Bronchial epithelial cell (primary cell): ENCODE results near the gene OTOL1. TPM values are rescaled to one million over a fixed set of nuclear protein-coding genes. Genes with fewer than 3 reads are reported as not detected.
"Not testable (repeated sequence)": the region's sequence is repeated elsewhere in the genome, so short reads cannot be mapped to it uniquely, and the experiment has no call there.

Experiments used
- DNase-seq: peaks from one replicate; pipeline ENCODE4 v3.0.0-alpha.2; 2010; ENCODE audit warnings: low read depth
- FAIRE-seq: peaks from 2 replicates; lab custom pipeline; 2011; peaks lifted over from hg19 to GRCh38; lab: Jason Lieb, UNC
- H3K27me3 ChIP-seq: 2 replicates; pipeline ENCODE4 v1.5.1; 2011; ENCODE audit warnings: low read length; ENCODE audit not compliant: control insufficient read depth, insufficient read depth
- H3K36me3 ChIP-seq: 2 replicates; pipeline ENCODE4 v1.5.1; 2011; ENCODE audit warnings: low read length; ENCODE audit not compliant: control insufficient read depth, insufficient read depth
- H3K4me3 ChIP-seq: 2 replicates; pipeline ENCODE4 v1.5.1; 2011; ENCODE audit warnings: mild to moderate bottlenecking, low read depth, low read length, control low read depth
- total RNA-seq: library from RNA; depleted of rRNA; stranded (reverse); fragments of >200 nt; gene quantifications from 2 replicates; pipeline ENCODE4 v1.2.1, GENCODE V29; 2014
- TF ChIP-seq, protein P1 (sequence below): IDR thresholded peaks from 2 replicates; pipeline ENCODE4 v1.5.1; 2011; ENCODE audit warnings: mild to moderate bottlenecking, moderate library complexity, low read length, control low read depth, inconsistent platforms; ENCODE audit not compliant: insufficient read depth, severe bottlenecking

Gene OTOL1
- total RNA-seq, 1 donor from 2014 or later, result not detected

DNA sequence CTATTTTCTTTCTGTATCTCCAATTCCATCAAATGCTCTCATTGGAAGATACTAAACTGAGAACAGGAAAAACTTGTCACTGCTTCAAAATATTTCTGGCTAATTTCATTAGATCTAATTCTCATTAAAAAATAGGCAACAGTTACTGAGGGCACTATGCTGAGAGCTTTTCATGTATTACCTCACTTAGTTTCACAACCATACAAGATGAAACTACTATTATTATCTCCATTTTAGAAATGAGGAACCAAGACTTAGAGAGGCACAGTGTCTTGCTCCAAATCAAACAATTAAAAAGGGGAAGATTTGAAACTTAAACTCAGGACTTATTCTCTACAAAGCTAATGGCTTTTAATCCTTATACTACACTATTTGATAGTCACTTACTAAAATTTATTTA lies 7.2 kb upstream of the OTOL1 start:
- FAIRE-seq (no peak), DNase-seq (no peak)
- TF ChIP-seq, protein P1, sequence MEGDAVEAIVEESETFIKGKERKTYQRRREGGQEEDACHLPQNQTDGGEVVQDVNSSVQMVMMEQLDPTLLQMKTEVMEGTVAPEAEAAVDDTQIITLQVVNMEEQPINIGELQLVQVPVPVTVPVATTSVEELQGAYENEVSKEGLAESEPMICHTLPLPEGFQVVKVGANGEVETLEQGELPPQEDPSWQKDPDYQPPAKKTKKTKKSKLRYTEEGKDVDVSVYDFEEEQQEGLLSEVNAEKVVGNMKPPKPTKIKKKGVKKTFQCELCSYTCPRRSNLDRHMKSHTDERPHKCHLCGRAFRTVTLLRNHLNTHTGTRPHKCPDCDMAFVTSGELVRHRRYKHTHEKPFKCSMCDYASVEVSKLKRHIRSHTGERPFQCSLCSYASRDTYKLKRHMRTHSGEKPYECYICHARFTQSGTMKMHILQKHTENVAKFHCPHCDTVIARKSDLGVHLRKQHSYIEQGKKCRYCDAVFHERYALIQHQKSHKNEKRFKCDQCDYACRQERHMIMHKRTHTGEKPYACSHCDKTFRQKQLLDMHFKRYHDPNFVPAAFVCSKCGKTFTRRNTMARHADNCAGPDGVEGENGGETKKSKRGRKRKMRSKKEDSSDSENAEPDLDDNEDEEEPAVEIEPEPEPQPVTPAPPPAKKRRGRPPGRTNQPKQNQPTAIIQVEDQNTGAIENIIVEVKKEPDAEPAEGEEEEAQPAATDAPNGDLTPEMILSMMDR, result no peak
- Histone ChIP-seq H3K4me3 (no peak overlapping the region), H3K36me3 (no peaks in the 10 kb centered on the region), H3K27me3 (peaks cover 1% of the 10 kb centered on the region)

DNA sequence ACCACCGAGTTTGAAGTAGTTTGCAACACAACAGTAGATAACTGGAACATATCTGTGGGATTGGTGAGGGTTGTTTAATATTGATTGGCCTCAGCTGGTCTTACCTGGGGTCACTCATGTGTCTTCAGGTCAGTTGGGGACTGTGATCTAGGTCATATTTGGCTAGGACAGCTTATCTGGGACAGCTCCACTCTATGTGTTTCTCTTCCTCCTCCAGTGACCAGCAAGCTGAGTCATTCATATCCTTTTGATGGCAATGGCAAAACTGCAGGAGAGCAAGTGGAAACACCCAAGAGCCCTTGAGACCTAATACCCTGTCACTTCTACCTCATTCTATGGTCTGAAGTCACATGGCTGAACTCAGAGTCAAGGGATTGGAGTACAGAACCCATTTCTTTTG lies 5.8 kb upstream of the OTOL1 start:
- H3K4me3 ChIP-seq, result not testable (repeated sequence)
- peak; percentile 95 for FAIRE-seq

DNA sequence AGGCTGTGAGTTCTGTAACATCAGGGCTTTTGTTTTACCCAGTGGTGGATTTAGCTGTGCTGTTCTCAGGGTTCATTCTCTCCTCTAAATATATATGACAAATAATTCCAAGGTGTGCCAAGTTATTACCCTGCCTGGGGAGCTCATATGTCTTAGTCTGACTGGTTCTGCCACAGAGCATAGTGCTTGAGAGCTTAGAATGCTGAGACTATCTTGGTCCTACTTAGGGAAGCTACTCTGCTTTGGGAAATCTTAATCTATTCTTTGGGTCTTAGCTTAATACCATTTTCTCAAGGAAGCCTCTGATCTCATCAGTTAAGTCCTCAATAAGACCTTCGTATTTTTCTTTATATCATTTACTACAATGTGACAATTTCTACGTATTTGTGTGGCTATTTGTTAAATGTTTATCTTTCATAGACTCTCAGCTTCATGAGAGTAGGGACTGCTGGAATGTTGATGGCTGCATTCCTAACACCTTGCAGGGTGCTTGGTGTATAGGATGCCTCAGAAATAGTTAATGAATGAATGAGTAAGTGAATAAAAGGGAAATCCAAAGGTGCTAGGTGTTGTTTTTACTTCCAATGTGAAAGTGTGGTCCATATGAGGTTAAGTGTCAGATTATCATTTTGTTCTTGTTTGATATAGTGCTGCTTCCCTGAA lies 1.8 kb downstream of the OTOL1 start:
- Histone ChIP-seq H3K4me3 (no peak overlapping the region), H3K27me3 (no peaks in the 10 kb centered on the region), H3K36me3 (no peaks in the 10 kb centered on the region)
- FAIRE-seq, result no peak
- TF ChIP-seq, protein P1, result no peak
- DNase-seq, result no peak

More for the DNA sequence above, 5.8 kb upstream of the OTOL1 start:
- not testable (repeated sequence) for DNase-seq, H3K27me3 ChIP-seq, H3K36me3 ChIP-seq

DNA sequence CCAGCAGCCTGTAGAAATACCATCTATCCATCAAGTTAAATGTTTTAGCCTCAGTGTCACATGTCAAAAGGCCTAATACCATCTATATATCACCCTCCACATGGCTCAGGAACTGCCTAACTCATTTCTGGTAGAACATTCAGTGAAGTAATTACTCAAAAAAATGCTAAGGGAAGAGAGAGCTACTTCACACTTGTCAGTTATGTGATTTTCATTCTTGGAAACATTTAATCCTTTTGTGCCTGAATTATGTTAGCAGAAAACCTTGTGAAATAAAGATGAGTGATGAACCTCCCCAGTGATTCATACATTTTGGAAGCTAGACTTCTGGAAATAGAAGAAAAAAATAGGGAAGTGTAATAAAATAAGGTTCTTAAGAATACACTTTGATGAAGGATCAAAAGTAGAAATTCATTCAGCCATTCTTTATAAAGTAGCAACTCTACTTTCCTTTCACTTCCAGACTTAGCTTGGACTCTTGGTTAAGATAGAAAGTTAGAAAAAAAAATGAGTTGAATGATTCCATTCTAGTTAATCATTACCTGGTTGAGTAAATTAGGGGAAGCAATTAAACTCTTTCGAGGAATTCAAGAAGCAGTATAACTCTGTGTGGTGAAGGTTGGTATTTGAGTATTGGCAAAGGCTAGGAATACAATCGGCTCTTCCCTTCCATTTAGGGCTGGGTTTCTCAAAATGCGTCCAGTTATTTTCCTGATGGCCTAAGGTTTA lies 3.6 kb downstream of the OTOL1 start:
- DNase-seq (peak; percentile 47), FAIRE-seq (no peak)
- TF ChIP-seq, protein P1, result no peak

DNA sequence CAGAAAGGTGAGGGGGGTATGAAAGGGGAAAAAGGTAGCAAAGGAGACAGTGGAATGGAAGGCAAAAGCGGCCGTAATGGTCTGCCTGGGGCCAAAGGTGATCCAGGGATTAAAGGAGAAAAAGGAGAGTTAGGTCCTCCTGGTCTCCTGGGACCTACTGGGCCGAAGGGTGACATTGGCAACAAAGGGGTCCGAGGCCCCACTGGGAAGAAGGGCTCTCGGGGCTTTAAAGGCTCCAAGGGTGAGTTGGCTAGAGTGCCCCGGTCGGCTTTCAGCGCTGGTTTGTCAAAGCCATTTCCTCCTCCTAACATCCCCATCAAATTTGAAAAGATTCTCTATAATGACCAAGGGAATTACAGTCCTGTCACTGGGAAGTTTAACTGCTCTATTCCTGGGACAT lies 6.7 kb downstream of the OTOL1 start:
- DNase-seq (no peak), FAIRE-seq (no peak)
- TF ChIP-seq, protein P1, result no peak
- no peaks in the 10 kb centered on the region for H3K36me3 ChIP-seq
- no peak overlapping the region for H3K4me3 ChIP-seq
- H3K27me3 ChIP-seq, result no peaks in the 10 kb centered on the region

More for the DNA sequence above, 3.6 kb downstream of the OTOL1 start:
- Histone ChIP-seq H3K4me3 (no peak overlapping the region), H3K27me3 (no peaks in the 10 kb centered on the region), H3K36me3 (no peaks in the 10 kb centered on the region)

DNA sequence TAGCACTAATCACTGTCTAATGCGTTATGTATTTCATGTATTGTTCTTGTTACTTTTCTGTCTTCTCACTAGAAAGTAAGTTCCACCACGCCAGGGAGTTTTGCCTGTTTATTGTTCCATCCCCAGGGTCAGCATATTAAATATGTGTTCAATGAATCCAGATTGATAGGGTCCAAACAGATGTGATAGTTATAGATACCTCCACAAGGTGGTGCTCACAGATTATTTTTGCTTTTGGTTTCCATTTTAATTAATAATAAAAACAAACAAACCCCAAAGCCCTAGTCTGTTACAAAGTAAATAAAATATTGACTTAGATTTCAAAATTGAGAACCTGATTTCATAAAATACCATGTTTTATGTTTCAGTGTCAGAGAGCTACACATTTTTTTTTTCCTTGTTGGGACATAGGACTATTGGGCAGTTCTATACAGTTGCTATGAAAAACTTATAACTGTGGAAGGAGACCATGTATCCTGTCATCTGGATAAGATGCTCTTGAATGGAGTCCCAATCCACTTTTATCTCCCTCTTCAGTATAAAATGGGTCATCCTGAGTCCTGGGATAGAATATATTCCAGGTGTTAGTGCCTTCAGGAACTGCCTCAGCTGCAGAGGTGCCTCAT lies 12.4 kb downstream of the OTOL1 start:
- H3K36me3 ChIP-seq, result no peaks in the 10 kb centered on the region
- TF ChIP-seq, protein P1, result peak; percentile 27
- H3K27me3 ChIP-seq, result no peaks in the 10 kb centered on the region
- H3K4me3 ChIP-seq, result no peak overlapping the region
- FAIRE-seq (no peak), DNase-seq (peak; percentile 16)
